Iris pigment epithelial cell (primary cell): Measurements from ENCODE around the gene WDFY2.
"Not testable (repeated sequence)": the region's sequence is repeated elsewhere in the genome, so short reads cannot be mapped to it uniquely, and the experiment has no call there.

ENCODE experiments used
- DNase-seq: peaks from one replicate; pipeline ENCODE4 v3.0.0-alpha.2; 2011; ENCODE audit warnings: low read depth

WDFY2 gene

GRCh38 chr13:51583875-51584730 is at the start of gene WDFY2:
Gene WDFY2, plus strand, starts transcription at chr13:51584462. Its CDS starts 226 bp downstream, at chr13:51584688.
- peak; percentile 100 for DNase-seq

DNA sequence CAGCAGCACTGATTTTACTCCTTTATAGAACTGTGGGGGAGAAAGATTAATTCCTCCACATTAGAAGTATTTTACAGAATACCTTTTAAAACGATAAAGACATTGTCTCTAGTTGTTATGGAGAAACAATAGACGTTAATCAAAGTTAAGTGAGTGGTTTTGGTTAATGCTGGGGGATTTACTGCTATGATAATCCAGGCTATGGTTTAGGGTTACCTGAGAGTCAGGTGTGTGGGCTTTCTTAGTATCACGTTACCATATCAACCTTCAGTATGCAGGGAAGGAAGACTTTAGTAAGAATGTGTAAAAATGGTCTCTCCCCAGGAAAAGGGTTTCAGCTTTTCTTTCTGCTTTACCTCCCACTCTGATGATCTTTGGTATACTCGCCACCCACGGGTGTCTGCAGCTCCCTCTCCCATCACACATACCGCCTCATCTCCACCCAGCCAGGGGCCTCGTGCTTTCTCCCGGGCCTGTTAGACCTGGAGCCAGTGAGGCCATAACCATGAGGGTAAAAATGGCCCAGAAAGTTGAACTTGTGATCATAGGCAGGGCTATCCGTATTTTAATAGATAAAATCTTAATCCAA is 45.6 kb upstream of the WDFY2 start:
- no peak for DNase-seq

- no peak for DNase-seq
Measured at GRCh38 chr13:51539887-51540286, 44.4 kb upstream of the WDFY2 start.

- no peak for DNase-seq
Measured at GRCh38 chr13:51541037-51541436, 43.2 kb upstream of the WDFY2 start.

DNA sequence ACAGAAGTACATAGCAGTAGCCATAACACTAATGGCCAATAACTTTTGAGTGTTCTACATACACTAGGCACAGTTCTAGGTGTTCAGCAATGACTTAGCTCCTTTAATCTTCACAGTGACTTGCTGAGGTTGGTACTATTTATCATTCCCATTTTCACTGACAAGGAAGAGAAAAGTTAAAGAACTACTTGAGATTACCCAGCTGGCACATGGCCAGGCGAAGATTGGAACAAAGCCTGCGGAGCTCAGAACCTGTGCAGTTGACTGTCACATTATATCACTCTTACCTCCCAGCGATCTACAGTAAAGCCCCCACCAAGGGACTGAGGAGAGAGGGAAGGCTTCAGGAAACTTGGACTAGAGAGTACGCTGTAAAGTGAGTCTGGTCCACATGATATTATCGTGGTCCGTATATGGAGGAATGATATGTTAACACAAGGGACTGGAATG is 42.4 kb upstream of the WDFY2 start:
- DNase-seq = no peak

DNA sequence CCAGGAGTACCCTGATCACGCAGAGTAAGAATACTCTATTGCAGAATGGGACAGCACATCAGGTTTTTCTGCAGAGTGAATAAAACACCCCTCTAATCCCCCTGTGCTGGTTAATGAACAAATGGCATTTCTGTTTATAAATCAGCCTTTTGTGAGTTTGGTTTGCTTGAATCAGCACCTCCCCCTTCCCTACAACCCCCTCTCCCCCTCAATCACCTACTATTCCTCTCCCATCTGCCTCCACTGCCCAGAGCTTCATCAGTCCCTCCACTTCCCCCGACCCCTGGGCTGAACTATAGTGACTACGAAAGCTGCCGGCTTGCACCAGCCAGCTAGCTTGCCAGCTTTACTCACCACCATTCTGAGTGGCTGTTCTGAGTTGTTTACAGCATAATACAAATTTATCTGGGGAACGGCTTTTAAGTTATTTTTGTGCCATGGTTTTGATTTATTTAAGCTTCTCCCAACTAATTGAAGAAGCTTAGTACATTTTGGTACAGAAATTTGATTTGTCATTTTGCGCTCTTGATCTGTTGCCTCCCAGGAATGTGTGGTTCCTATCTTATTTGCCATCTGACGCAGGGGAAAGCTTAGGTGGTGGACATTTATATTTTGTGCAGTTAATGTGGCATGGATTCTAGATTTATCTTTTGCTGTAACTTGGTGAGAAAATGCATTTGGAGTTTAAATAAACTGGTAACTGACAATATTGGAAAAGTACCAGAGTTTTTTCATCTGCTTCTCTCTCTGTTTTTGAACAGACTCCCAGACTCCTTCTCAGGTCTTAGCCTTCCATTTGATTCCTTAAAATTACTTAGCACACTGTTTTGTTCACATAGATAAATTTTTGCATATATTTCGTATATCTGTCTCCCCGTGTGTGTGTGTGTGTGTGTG is 41.7 kb upstream of the WDFY2 start:
- DNase-seq = no peak

DNA sequence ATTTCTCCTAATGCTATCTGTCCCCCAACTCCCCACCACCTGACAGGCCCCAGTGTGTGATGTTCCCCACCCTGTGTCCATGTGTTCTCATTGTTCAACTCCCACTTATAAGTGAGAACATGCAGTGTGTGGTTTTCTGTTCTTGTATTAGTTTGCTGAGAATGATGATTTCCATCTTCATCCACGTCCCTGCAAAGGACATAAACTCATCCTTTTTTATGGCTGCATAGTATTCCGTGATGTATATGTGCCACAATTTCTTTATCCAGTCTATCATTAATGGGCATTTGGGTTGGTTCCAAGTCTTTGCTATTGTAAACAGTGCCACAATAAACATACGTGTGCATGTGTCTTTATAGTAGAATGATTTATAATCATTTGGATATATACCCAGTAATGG is 38.8 kb upstream of the WDFY2 start:
- not testable (repeated sequence) for DNase-seq

DNA sequence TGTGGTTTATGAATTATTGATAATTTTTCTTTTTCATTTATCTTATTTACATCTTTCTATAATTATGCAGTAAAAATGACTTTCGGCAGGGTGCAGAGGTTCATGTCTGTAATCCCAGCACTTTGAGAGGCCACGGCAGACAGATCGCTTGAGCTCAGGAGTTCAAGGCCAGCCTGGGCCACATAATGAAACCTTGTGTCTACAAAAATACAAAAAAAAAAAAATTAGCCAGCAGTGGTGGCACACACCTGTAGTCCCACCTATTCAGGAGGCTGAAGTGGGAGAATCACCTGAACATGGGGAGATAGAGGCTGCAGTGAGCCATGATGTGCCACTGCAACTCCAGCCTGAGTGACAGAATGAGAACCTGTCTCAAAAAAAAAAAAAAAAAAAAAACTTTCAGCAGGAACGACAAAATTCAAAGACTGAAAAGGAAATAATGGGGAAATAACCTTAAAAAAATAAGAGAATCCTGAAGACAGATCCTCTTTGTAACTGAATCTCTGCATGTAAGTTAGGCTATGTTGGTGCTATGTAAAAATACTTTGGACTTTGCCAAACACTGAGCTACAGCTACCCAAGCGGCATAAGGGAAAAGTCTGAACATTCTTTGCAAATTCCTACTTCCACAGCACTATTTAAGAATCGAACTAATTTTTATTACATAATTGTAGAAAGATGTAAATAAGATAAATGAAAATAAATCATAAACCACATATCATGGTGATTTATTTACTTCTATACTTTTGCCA is 36.7 kb upstream of the WDFY2 start:
- DNase-seq = no peak

- DNase-seq = no peak
Measured at GRCh38 chr13:51549050-51549449, 35.2 kb upstream of the WDFY2 start.

DNA sequence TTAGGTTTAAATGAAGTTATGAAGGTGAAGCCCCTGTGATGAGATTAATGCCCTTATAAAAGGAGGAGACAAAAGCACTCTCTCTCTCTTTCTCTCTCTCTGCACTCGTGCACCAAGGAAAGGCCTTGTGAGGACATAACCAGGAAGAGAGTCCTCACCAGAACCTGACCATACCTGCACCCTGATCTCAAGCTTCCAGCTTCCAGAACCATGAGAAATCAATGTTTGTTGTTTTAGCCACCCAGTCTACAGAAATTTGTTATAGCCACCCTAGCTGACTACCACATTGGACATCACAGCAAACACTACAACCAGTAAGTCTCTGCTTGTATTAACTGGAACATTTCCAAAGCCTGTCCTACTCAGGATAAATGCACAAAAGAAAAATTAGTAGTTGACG is 34.7 kb upstream of the WDFY2 start:
- no peak for DNase-seq

- no peak for DNase-seq
Measured at GRCh38 chr13:51550151-51550550, 34.1 kb upstream of the WDFY2 start.

- DNase-seq = no peak
Measured at GRCh38 chr13:51551416-51551815, 32.8 kb upstream of the WDFY2 start.

DNA sequence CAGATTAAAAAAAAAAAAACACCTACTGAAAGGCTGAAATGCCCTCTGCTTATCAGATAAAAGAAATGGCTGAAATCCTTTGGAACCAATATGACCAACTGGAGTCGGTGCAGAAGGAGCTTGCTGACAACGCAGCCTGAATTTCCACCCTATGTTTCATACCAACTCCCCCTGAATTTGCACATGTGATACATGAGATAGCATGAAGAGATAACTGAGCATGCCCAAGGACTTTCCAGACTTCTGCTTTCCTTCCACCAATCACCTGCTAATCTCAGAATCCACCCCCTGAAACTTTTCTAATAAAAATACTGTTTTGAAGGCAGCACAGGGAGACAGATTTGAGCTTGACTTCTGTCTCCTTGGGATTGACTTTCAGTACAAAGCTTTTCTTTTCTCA is 32.2 kb upstream of the WDFY2 start:
- DNase-seq = no peak

DNA sequence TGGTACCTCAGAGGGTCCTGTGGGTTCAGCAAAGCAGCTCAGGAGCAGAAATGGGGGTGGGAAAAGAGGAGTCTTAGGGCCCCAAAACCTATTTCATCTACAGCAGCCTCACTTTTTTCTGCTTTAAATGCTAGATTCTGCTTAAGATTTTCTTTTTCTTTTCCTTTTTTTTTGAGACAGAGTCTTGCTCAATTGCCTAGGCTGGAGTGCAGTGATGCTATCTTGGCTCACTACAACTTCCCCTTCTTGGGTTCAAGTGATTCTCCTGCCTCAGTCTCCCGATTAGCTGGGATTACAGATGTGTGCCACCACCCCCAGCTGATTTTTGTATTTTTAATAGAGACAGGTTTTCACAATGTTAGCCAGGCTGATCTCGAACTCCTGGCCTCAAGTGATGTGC is 30.7 kb upstream of the WDFY2 start:
- DNase-seq = no peak

GRCh38 chr13:51556740-51557139 is 27.5 kb upstream of the WDFY2 start:
- no peak for DNase-seq

- DNase-seq = no peak
Measured at GRCh38 chr13:51557438-51557837, 26.8 kb upstream of the WDFY2 start.

DNA sequence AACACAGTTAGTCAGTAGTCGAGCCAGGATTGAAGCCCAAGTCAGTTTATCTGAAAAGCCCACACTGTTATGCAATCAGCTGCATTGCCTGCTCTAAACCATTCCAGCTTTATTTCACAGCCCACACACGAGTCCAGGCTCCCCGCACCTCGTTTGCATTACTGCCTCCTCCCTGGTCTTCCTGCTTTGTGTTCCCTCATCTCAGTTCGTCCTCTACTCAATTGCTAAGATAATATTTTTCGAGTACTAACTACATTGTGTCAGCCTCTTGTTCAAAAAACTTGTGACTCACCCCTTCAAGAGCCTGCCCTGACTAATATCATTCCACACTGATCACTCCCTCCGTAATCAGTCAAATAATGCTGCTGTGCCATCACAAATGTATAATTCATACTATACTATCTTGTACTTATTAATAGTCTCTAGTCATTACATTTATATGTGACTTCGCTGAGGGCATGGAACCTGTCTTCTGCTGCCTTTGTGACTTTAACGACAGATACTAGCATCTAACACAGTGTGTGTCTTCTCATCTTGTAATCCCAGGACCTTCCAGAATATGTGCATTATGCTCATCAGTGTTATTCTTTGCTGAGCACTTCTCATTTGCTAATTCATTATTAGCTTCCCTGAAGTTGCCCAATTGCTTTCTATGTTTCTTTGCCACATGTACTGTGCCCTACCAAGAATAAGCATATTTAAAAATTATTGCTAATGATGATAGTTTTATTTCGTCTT is 26.2 kb upstream of the WDFY2 start:
- peak; percentile 88 for DNase-seq

DNA sequence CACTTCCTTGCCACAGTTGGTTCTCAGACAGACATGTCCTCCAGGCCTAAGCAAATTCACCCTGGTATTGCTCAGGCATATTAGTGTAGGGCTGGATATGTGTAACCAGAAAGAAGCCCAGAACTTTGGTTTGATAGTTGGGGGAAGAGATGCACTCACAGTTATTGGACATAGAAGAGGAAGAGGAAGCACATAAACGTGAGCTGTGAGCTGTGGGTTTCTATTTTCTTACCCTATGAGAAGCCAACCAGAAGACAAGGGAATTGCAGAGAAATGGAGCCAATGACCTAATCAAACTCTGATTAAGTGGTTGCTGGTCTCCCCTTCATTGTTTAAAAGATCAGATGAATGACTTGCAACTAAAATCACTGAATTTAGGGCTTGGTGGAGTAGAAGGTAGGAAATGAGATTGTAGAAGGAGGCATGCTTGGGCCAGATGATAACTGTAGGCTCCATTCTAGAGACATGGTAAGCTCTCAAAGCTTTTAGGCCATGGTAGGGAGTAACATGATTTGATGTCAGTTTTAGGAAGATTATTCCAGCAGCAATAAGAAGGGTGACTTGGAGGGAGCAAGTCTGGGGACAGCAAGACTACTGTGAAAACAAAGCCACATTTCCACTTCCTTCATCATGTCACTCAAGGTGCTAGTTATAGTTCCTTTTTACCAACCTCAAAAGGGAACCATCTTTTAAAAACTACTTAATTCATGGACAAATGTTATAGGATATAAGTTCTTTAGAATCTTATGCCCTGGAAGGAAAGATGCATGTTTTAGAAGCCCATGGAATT is 24.1 kb upstream of the WDFY2 start:
- no peak for DNase-seq

GRCh38 chr13:51562011-51562671 is 22.1 kb upstream of the WDFY2 start:
- DNase-seq = no peak

DNA sequence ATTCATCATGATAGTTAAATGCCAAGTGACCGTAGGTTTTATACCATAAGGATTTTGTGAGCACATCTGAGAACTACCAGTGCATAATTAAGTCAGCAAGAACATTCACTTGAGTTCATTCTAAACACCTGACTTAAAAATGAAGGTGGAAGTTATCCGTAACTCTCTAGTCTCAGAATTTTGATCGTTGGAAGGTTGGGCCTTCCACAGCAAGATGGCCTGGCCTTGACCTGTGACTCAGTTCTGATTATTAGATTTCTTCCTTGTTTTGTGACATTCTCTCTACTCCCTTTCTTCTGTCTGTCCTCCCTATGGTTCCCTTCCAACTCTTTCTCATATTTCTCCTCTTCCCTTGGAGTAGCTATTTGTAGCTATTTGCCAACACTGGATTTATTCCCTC is 20.0 kb upstream of the WDFY2 start:
- no peak for DNase-seq
